ENCODE measurements around the gene SLC16A5. TPM values are rescaled to one million over a fixed set of nuclear protein-coding genes. Genes with fewer than 3 reads are reported as not detected.

The SLC16A5 gene
- total RNA-seq, 1 donor from 2014 or later, result 10.5 TPM

DNA sequence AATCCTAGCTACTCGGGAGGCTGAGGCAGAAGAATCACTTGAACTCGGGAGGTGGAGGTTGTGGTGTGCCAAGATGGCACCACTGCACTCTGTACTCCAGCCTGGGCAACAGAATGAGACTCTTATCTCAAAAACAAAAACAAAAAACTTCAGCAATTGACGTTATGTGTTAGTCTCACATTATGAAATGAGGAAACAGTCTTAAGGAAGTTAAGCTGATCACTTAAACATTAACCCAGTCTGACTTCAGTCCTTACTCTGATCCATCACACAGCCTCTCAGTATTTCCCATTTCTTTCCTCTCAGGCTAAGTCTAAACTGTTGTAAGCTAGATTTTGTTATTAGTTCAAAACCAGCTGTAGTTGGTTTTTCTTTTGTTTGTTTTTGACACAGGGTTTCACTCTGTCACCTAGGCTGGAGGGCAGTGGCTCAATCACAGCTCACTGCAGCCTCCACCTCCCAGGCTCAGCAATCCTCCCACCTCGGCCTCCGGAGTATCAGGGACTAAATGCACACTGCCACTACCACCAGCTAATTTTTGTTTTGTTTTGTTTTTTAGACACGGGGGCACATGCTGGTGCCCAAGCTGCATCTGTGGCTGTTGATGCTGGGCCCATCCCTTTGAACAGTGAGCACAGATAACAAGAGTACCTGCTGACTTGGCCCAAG lies 60.3 kb downstream of the SLC16A5 start:
- ATAC-seq, result no peak
- intact Hi-C loops (cut with DNase I), result no loop called here
- peak; percentile 39 for DNase-seq (ENCODE audit: low spot score)

DNA sequence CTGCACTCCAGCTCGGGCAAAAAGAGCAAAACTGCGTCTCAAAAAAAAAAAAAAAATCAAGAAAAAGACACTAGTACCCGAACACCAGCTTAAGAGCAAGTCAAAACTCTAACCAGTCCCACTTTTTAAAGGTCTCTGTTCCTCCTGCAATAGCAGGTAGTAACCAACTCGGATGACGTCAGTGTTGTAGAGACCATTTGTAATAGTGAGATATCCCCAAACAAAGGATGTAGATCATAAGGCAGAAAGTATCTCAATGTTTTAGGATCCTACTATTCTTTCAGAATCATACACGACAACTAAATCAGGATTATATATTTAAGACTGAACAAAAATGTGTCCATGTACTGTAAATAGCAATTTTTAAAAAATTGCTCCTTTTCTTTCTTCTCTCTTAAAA lies 64.2 kb downstream of the SLC16A5 start:
- intact Hi-C loops (cut with DNase I), result no loop called here

GRCh38 chr17:75152523-75152921 lies 64.8 kb downstream of the SLC16A5 start:
- intact Hi-C loops (cut with DNase I), result no loop called here
- DNase-seq (ENCODE audit: low spot score) (no peak), ATAC-seq (no peak)

More for the DNA sequence above, 64.2 kb downstream of the SLC16A5 start:
- DNase-seq (ENCODE audit: low spot score), result no peak
- no peak for ATAC-seq

GRCh38 chr17:75152922-75153779 lies 65.4 kb downstream of the SLC16A5 start:
- DNase-seq (ENCODE audit: low spot score) (peak; percentile 60), ATAC-seq (no peak)
- intact Hi-C loops (cut with DNase I), result no loop called here

- ATAC-seq (no peak), DNase-seq (ENCODE audit: low spot score) (peak; percentile 56)
- intact Hi-C loops (cut with DNase I), result no loop called here
Observed at GRCh38 chr17:75153780-75154194, 66.0 kb downstream of the SLC16A5 start.

- intact Hi-C loops (cut with DNase I), result no loop called here
Observed at GRCh38 chr17:75154195-75155106, 66.7 kb downstream of the SLC16A5 start, which contains the start of gene JPT1. TSS of gene JPT1 (minus strand) at chr17:75154512. CDS start at chr17:75154397, 115 bp downstream.

DNA sequence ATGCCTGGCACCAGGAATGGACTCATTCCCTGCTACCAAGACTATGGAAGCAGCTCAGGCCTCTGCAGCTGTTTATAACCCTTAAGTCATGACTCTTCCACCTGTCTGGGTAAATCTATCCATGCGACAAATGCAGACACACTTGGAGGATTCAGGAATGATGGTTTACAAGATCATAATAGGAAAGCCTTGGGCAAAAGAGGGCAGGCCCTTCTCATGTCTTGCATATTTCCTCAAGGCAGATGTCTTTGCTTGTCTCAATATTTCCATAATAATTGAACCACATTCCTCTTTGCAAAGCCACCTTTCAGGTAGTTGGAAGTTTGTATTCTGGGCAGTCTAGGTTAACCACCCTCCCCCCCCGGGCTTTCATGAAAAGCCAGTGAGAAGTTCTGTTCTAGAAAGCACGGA lies 67.4 kb downstream of the SLC16A5 start:
- DNase-seq (ENCODE audit: low spot score) (peak; percentile 40), ATAC-seq (no peak)
- intact Hi-C loops (cut with DNase I), result no loop called here

More at GRCh38 chr17:75154195-75155106, 66.7 kb downstream of the SLC16A5 start, which contains the start of gene JPT1:
- DNase-seq (ENCODE audit: low spot score) (peak; percentile 98), ATAC-seq (peak; percentile 100)

Other genes starting within 250 kb of the SLC16A5 start
- 0.98 TPM for gene GRIN2C, start 228.1 kb upstream of the SLC16A5 start, total RNA-seq
- gene FDXR, start 215.0 kb upstream of the SLC16A5 start, total RNA-seq, result 6.3 TPM
- gene FADS6, start 194.3 kb upstream of the SLC16A5 start, total RNA-seq, result not detected
- gene USH1G, start 164.7 kb upstream of the SLC16A5 start, total RNA-seq, result not detected
- gene OTOP2, start 163.7 kb upstream of the SLC16A5 start, total RNA-seq, result not detected
- not detected for gene OTOP3, start 152.1 kb upstream of the SLC16A5 start, total RNA-seq
- 16.1 TPM for gene HID1, start 115.2 kb upstream of the SLC16A5 start, total RNA-seq
- 11.5 TPM for gene CDR2L, start 100.3 kb upstream of the SLC16A5 start, total RNA-seq
- gene MRPL58, start 75.3 kb upstream of the SLC16A5 start, total RNA-seq, result 20.1 TPM
- 147 TPM for gene ATP5PD, start 41.0 kb upstream of the SLC16A5 start, total RNA-seq
- gene KCTD2, start 40.7 kb upstream of the SLC16A5 start, total RNA-seq, result 37.5 TPM
- 11.7 TPM for gene ARMC7, start 22.0 kb downstream of the SLC16A5 start, total RNA-seq
- gene NT5C, start 43.8 kb downstream of the SLC16A5 start, total RNA-seq, result 38.7 TPM
- gene JPT1, start 66.6 kb downstream of the SLC16A5 start, total RNA-seq, result 20.3 TPM
- 296 TPM for gene SUMO2, start 95.0 kb downstream of the SLC16A5 start, total RNA-seq
- 71.1 TPM for gene NUP85, start 117.7 kb downstream of the SLC16A5 start, total RNA-seq
- 75.0 TPM for gene GGA3, start 173.7 kb downstream of the SLC16A5 start, total RNA-seq
- 21.8 TPM for gene MRPS7, start 173.9 kb downstream of the SLC16A5 start, total RNA-seq
- gene MIF4GD, start 183.3 kb downstream of the SLC16A5 start, total RNA-seq, result 26.2 TPM
- gene SLC25A19, start 201.5 kb downstream of the SLC16A5 start, total RNA-seq, result 22.5 TPM

Measured in sciatic nerve (tissue), 2 donors.